Activated T-cell treated with anti-CD3 and anti-CD28 coated beads for 24 hours (primary cell): ENCODE results near the gene ZNF236.
"Not testable (repeated sequence)": the region's sequence is repeated elsewhere in the genome, so short reads cannot be mapped to it uniquely, and the experiment has no call there.

Source experiments
- DNase-seq: peaks from one replicate; pipeline ENCODE4 v3.0.0-alpha.2; 2020; ENCODE audit warnings: low read depth

Gene ZNF236

DNA sequence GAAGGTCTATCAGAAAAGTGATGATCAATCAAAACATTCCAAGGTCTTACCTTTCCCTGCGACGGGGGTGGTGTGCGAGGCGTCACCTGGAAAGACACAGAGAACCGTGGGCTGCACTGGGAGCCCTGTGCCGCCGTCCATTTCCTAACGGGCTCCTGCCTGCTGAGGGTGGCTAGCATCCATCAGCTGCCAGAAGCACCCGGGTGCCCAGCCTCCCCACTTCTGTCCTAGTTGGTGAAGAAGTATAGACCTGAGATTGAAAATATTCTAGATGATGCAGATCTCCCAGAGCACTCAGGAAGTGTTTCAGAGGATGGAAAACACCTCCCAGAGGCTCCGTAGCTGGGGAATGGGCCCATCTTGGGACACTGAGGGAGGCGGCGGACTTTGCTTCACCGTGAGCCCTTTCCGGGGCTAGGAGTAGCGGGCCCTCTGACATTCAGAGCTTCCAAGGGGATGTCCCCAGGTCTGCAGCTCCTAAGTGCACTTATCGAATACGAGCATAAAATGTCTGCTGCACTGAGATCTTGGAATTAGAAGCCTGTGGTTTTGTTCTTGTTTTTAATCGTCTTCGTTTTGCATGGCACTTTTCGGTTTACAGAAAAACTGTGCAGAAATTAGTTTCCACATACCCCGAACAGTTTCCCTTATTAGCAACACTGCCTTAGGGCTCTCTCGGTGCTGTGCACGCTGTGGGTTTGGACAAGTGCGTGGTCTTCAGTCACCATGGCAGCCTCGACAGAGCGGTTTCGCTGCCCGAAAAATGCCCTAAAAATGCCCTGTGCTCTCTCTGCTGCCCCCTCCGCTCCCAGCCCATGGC lies 166.7 kb downstream of the ZNF236 start:
- DNase-seq: no peak

DNA sequence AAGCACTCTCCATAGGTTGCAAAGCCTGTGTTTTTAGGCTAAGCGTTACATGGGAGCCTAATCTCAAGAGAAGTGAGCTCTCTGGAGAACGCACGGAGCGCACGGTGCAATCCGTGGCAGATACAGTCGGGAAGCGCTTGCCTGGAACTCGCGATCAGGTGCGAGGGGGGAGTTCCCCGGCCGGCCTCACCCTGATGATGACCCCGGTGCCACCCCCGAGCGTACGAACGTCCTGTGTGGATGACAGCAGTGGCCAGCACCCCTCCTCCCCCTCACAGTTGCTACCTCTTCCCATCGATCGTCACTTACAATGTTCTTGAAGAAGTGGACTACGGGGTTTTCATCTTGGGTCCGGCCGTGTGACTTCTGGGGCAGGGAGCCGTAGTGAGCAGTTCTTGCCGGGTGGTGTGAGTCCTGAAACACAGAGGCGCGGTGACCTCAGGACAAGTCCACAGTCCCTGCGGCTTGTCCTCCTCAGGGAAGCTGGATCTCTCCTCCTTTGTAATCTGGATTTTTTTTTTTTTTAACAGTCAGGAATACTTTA lies 167.4 kb downstream of the ZNF236 start:
- no peak for DNase-seq

DNA sequence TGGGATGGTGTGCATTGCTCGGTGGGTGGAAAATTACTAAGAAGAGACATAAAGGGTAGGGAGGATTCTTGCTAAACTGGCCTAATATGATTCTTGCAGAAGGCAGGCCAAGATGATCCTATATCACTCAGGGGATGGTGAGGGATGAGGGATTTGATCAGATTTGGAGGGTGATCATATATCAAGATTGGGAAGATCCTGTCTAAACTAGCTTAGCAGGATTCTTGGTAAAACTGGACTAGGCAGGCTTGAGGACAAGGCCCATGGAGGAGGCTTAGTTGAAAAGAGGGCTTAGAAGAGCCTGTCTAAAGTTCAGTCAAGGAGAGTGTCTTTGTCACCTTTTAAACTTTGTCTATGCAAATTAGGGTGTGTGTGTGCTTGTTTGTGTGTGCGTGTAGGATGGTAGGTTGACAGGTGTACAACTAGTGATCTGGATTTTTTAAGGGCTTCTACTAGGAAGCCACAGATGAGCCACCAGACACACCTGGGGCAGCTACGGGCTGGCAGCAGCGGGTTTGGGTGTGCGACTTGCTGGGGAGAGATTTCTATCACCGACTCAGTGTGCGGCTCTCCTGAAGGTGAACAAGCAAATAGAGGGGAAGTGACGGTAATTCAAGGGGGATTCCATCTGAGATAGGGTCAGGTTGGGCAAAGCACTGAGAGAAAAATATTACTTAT lies 168.1 kb downstream of the ZNF236 start:
- not testable (repeated sequence) for DNase-seq

DNA sequence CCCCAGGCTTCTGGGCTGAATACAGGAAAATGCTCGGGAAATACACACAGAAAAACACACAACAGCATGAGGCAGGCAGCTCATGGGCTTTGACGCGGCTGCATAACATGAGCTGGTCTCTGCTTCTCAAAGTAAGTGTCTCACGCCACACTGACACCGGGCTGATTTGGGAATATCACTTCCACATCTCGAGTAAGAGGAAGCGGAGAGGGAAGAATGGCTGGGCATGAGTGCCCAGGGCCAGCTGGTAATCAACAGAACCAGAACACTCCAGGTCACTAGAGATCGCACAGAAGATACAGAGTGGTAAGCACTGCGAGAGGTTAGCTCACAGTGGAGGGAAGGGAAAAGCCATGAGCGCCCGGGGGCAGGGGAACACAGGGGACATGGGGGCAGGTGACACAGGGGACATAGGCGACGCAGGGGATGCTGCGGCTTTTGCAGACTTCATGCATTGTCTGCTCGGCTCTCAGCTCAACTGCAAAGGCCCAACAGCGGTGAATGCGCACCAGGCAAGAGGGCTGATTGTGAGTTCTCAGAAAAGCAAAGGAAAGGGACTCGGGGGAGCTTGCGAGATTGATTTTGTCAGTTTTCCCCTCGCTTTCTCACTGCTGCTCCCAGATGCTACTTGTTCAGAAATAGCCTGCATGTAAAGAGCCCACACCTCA lies 168.8 kb downstream of the ZNF236 start:
- no peak for DNase-seq

DNA sequence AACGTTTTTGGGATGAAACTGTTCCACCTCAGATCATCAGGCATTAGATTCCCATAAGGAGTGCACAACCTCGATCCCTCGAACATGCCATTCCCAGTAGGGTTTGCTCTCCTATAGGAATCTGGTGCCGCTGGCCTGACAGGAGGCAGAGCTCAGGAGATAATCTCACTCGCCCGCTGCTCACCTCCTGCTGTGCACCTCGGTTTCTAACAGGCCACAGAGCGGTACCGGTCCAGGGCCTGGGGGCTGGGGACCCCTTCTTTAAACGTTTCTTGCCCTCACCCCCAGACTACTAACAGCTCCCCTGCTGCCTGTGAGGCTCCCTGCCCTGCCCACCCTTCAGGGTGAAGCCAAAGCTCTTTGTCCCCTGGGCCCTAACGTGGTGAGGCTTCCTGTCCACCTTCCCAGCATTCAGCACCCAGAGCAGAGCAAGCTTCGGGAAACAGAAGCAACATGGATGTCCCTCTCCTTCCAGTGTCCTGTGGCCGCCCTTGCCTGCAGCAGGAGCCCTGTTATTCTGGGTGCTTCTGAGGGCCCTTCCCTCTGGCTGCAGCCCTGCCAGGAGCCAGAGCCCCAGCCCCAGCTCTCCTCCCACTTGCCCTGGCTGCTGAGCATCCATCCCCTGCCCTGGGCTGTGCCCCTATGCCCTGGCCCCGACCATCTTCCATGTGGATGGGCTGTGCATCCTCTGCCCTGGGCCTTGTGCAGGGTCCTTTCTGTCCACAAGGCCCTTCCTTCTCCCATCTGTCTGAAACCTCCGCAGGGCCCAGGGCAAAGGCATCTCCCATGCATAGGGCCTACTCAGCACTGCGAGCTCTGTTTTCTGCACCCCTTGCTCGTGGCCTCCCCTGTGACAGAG lies 170.1 kb downstream of the ZNF236 start:
- DNase-seq: no peak

DNA sequence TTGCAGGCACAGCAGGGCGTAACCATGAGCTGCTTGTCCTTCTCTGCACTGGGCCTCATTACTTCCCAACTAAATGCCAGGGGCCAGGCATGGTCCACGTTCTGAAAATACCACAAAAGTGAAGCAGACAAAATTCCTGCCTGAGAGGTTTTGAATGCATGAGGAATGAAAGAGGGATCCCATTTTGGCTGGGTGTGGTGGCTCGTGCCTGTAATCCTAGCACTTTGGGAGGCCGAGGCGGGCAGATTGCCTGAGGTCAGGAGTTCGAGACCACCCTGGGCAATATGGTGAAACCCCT lies 170.7 kb downstream of the ZNF236 start:
- no peak for DNase-seq

DNA sequence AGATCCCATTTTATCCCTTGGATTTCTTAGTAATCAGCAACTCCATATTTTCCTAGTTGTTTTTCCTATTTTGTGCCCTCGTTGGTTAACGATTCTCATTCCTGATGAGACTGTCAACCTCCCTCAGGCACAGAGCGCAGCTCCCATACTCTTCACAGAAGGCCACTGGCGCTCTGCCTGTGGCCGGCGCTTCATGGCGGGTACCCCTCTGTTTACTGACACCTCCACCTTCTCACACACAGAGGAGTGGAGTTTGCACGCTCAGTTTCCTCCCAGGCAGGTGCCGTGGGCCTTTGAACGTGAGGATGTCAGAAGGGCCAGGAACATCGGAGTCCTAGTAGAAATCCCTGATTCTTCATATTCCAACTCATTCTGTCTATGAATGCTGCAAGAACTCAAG lies 171.2 kb downstream of the ZNF236 start:
- no peak for DNase-seq

DNA sequence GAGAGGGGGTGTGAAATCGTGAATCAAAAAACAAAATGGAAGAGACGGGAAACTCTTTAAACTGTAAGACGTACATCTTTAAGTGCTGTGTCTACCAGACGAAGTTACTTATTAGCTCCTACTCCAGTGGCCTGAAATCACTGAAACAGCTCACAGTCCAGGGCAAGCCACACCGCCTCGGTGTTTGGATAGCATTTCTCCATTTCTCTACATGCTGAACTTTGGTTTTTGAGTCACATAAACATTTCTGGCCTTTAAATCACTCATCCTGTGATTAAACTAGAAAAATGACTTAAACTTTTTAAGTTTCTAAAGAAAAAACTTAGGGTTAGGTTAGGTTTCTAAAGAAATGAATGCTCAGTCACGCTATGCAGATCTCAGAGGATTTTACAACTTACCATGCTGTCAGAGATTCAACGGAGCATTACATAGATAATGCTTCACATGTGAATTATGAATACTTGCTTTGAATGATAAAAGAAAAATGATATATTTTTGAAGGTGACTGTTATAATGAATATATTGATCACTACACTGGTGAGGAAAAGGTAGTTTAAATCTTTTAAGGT lies 171.8 kb downstream of the ZNF236 start:
- no peak for DNase-seq

DNA sequence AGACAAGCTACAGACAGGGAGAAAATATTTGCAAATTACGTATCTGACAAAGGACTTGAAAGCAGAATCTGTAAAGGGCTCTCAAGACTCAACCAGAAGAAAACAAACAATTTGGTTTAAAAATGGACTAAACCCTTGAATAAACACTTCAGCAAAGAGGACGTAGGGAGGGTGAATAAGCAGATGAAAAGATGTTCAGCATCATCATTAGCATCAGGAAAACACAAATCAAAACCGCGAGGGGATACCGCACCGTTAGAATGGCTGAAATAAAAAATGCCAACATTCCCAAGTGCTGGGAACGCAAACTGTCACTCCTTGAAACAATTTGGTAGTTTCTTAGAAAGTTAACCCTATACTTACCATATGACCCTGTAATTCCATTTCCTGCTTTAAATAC lies 173.5 kb downstream of the ZNF236 start:
- no peak for DNase-seq

DNA sequence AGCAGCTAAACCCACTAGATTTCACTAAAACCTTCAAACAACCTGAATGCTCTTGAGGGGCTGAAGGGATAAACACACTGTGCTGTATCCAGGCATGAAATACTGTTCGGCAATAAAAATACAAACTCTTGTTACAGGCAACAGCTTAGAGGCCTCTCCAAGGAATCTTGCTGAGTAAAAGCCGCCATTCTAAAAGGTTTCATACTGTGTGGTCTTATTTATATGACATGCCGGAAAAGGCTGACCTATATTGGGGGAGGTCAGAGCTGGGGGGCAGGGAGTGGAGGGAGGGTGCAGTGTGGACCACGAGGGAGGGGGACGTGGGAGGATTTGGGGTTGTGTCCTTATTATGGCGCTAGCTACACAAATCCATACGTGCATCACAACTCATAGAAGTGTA lies 174.1 kb downstream of the ZNF236 start:
- no peak for DNase-seq

DNA sequence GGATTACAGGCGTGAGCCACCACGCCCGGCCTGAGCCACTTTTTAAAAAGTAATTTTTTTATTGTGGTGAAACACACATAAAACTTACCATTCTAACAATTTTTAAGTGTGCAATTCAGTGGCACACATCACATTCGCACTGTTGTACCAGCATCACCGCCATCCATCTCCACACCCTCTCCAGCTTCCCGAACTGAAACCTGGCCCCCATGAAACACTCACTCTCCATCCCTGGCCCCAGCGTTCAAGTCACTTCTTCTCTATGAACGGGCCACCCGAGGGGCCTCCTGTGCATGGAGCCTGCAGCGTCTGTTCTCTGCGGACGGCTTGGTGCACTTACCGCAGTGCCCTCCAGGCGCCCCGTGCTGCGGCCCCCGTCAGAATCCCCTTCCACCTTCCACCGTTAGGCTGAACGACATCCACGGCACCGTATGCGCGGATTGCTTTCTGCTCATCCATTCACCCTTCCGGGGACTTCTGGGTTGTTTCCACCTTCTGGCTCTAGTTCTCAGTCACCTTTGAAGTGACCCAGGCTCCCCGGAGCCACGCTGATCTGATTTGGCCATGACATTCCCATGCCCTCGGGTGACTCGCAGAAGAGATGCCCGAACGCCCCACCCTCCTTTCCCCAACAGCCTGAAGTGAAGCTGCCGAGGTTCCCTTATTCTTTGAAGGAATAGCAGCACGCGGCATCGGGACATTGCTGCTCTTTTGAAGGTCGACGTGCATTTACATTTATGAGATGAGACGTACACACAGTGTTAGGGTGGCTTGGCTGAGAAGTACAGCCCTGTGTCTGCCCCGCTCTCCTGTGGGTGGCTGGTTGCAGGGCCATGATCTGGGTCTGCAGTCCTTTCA lies 175.8 kb downstream of the ZNF236 start:
- no peak for DNase-seq

DNA sequence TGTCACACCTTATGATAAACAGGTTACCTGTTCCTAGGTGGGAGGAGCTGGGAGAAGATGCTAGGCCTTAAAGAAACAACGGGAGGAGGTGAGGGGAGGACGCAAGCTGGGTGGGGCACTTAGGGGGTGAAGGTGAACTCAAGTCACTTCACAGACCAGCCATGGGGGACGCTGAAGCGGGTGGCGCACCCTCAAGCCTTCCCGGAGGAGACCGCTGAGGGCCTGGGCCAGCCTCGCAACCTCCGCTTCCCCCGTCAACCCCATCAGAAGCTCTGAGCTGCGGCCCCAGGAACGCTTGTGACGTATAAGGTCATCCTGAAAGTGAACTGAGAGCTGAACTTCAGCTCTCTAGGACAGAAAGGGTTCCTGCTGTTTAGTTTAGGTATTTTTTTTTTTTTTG lies 176.7 kb downstream of the ZNF236 start:
- no peak for DNase-seq

DNA sequence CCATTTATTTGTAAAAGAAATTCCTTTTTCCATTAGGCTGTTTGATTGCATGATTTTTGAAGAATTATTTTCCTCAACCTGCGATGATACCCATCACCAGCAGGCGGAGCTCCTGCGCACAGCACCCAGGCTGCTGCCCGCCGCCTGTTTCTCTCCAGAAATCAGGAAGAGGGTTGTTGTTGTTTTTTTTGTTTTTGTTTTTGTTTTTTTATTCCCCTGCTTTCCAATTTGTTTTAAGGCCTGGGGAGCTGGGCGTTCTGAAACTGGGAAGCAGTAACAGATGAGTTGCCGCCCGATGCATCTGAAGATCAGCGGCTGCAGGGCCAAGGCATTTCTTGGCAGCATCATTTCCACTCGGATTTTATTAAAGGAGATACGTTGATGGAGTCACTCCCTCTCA lies 178.2 kb downstream of the ZNF236 start:
- DNase-seq: peak; percentile 11

DNA sequence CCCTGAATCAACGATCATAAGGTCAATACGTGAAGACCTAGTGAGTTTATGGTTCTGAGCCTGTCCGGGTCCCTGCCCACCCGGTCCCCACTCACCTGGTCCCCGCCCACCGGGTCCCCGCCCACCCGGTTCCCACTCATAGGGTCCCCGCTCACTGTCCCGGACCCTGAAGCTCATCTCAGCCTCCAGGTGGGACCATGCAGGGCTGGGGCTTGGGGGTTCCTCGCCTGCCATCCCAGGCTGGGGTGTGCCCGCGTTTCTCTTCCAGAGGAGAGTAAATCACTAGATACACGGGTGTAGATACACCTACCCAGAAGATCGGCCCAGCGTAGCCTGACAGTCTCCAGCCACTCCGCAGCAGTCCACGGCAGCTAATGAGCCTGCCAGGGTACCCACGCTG lies 178.7 kb downstream of the ZNF236 start:
- DNase-seq: no peak

DNA sequence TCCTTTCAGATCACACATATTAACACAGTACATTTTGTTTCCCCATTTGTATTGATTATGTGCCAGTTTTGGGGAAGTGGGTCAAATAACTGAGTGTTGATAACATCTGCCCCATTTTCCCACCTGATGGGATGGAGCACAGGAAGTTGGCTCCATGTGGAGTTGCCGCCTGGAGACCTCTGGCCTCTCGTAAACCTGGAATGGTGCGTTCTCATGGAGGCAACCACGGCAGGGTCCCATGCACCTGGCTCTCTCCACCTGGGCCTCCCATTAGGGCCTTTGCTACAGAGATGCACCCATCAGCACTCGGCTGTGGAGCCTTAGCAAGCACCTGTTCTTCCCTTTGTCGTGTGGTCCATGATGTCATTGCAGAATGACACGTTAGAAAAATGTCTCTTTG lies 179.6 kb downstream of the ZNF236 start:
- DNase-seq: no peak

DNA sequence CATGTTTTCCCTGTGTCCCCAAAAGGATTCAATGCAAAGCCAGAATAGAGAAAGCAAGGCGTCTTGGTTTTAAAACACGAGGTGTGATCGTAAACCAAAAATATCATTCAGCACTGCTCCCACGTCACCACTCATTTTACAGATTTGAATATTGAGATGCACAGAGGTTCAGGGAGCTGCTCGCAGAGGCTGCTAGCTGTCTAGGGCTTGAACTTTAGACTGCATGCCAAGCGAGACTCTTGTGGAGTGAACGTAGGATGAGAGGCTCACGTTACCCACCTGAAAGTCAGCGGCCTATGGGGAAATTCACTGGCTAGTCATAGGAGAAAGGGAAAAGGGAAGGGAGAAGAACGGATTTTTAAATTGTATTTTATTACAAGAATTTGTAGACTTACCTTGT lies 180.1 kb downstream of the ZNF236 start:
- DNase-seq: no peak

DNA sequence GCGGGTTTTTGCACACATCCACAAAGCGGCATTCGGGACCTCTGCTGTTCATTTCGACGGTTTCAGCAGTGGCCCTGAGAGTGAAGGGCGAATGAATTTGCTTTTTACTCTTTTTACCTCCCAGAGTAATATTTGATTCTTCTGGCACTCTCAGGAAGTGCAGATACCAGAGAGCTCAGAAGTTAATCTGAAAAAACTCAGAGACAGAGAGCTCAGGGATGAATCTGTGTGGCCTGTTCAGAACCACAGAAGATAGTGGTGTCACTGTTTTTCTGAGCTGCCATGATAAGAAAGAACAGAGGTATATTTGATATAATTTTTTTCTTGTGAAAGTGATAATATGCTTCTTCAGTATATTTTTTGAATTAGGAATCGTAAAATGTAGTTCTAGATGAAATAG lies 181.0 kb downstream of the ZNF236 start:
- DNase-seq: no peak

DNA sequence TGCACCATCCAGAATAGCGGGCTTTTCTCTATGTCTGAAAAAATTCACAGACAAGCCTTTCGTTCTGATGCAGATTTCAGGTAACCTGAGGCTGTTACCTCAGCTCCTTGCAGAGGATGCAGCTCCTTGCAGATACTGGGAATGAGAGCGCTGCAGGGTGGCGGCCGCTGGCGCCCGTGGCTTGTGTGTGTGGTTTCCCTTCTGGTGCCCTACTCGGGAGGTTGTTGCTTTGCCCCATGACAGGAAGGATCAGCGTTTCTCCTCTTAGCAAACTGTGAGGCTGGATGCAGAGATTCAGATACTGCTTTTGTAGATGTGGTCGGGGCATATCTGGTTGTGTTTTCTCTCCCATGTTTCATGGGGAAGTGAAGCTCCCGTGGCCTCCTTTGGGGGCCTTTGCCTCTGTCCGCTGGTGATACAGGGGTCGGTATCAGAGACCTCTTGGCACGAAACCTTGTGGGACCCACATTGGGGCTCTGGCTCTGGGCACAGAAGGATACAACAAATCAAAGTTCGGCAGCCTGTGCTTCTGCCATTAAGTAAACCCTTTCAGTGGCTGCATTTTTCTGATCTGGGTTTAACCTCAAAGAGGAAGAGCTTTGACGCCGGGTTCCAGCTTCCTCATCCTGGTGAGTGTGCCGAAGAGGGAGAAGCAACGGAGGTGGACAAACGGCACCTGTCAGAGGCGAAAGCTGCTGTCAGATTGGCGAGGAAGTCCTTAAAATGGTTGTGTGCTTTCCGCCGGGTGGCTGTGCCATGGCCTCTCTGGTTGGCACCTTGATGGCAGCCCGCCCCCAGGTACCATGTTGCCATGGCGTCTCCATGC lies 182.4 kb downstream of the ZNF236 start:
- DNase-seq: no peak

DNA sequence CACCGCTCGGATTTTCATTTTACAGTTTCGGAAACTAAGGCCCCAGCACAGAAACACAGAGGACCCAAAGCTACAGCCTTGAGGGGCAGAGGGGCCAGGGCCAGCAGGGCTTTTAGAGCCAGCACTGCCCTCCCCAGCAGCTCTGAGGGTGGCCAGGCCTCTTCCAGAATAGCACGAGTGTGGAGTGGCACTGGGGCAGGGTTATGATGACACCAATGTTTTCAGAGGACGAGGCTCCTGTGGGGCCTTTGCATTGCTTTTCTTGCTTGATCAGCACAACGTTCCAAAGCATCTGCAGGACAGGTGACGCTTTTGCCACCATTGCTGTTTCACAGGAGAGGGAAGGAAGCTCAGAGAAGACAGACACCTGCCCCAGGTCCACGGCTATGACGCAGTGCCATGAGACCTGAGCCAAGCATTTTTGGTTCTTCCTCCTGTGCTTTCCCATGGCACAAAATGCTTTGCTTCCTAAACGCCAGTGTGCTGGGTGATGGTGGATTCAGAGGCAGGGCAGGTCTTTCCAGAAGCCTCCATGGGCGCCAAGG lies 183.4 kb downstream of the ZNF236 start:
- no peak for DNase-seq
